Prostate gland (tissue), 2 donors: ENCODE results near the gene RASSF10.

Source experiments
- CTCF ChIP-seq, 4 experiments: fragments of 200-600 bp in 2 of 4; fragments of 450-650 bp in 2 of 4; sonication (generic) in 2 of 4; IDR thresholded peaks; 1 replicate in 3 of 4; 2 replicates in 1 of 4; pipeline ENCODE4 v1.5.1; 2016 to 2019; ENCODE audit warnings: antibody characterized with exemption in 4 of 4, mild to moderate bottlenecking in 2 of 4, moderate library complexity in 2 of 4
- POLR2A ChIP-seq: fragments of 450-650 bp; IDR thresholded peaks from one replicate; pipeline ENCODE4 v1.6.1; 2016; ENCODE audit warnings: antibody characterized with exemption, mild to moderate bottlenecking
- POLR2AphosphoS5 ChIP-seq: sonication (generic); formaldehyde crosslinking; IDR thresholded peaks from one replicate; pipeline ENCODE4 v1.6.1; 2017; ENCODE audit warnings: antibody characterized with exemption

- TF ChIP-seq POLR2AphosphoS5 (no peak), CTCF (IDR thresholded peaks at IDR 0.05) (no peak), POLR2A (no peak)
These were observed 2.4 kb downstream of the RASSF10 start for GRCh38 chr11:13011466-13012055.
